ENCODE measurements around the gene MDC1.

DNA sequence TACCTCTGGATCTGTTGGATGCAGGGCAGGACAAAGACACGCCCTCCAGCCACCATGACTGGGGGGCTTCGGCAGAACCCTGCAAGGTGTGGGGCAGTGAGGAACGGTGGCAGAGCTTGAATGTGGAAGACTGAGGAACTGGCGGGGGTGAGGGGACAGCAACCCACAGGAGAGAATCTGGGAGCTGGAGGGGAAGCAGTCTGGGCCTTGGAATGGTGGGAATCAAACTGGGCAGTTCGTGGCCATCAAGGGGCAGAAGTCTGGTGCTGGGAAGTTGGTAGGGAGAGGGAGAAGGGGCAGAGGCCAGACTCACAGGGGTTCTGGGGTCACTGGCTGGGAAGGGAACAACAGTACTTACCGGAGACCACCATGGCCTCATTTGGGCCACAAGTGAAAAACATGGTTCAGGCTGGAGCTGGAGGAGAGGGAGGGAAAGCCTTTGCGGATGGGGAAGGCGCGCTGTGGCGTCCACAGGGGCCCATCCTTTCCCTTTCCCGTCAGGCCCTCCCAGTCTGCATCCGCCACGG lies 24.8 kb upstream of the MDC1 start:
- TF ChIP-seq, protein P1, sequence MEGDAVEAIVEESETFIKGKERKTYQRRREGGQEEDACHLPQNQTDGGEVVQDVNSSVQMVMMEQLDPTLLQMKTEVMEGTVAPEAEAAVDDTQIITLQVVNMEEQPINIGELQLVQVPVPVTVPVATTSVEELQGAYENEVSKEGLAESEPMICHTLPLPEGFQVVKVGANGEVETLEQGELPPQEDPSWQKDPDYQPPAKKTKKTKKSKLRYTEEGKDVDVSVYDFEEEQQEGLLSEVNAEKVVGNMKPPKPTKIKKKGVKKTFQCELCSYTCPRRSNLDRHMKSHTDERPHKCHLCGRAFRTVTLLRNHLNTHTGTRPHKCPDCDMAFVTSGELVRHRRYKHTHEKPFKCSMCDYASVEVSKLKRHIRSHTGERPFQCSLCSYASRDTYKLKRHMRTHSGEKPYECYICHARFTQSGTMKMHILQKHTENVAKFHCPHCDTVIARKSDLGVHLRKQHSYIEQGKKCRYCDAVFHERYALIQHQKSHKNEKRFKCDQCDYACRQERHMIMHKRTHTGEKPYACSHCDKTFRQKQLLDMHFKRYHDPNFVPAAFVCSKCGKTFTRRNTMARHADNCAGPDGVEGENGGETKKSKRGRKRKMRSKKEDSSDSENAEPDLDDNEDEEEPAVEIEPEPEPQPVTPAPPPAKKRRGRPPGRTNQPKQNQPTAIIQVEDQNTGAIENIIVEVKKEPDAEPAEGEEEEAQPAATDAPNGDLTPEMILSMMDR (IDR thresholded peaks at IDR 0.05) = no peak
- TF ChIP-seq POLR2A (IDR thresholded peaks at IDR 0.05) = no peak

Measured in body of pancreas (tissue), 4 donors.